Stomach (tissue), 4 donors: ENCODE data around the gene HNRNPM.

Experiments used
- POLR2A ChIP-seq, 4 donors: fragments of 450-650 bp; IDR thresholded peaks; one replicate each; pipeline ENCODE4 v1.6.1; 2016; ENCODE audit warnings: antibody characterized with exemption in 4 of 4, control low read depth in 2 of 4, mild to moderate bottlenecking in 1 of 4, moderate library complexity in 1 of 4
- POLR2AphosphoS5 ChIP-seq, 3 donors: sonication (generic); formaldehyde crosslinking; IDR thresholded peaks; one replicate each; pipeline ENCODE4 v1.6.1; 2016; ENCODE audit warnings: antibody characterized with exemption in 3 of 3

DNA sequence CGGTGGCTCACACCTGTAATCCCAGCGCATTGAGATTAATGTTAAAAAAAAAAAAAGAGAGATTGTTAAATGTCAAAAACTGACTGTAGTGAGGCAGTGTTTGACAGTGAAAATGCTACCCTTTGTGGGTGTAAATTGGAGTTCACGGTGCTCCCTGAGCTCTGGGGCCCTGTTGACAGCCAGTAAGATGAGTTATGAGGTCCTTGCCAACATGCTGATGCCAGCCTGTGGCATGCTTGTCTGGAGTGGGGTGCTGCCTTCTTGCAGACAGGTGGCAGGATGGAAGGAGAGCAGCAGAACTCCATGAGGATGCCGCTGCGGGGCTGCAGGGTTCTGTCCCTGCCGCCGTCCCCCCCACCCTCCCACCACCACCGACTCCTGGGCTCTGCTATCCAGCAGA is 31.7 kb downstream of the HNRNPM start:
- TF ChIP-seq POLR2A (IDR thresholded peaks at IDR 0.05) (no peak), POLR2AphosphoS5 (IDR thresholded peaks at IDR 0.05) (no peak)
